ENCODE data around the gene USH2A.

USH2A gene

GRCh38 chr1:215878843-215879242 is 544.4 kb downstream of the USH2A start:
- no peak overlapping the region for H3K4me3 ChIP-seq (ENCODE audit: control insufficient read depth, low read depth, low read length)
- no peak for TF ChIP-seq CTCF (IDR thresholded peaks at IDR 0.05; ENCODE audit: control insufficient read depth, insufficient read depth, low read depth, low read length, missing control alignments)
- DNase-seq (ENCODE audit: low read depth): no peak

GRCh38 chr1:215878128-215878527 is 545.1 kb downstream of the USH2A start:
- no peak overlapping the region for H3K4me3 ChIP-seq (ENCODE audit: control insufficient read depth, low read depth, low read length)
- no peak for TF ChIP-seq CTCF (IDR thresholded peaks at IDR 0.05; ENCODE audit: control insufficient read depth, insufficient read depth, low read depth, low read length, missing control alignments)
- DNase-seq (ENCODE audit: low read depth): no peak

GRCh38 chr1:215877452-215877951 is 545.7 kb downstream of the USH2A start:
- DNase-seq (ENCODE audit: low read depth): no peak
- H3K4me3 ChIP-seq (ENCODE audit: control insufficient read depth, low read depth, low read length): no peak overlapping the region
- TF ChIP-seq CTCF (IDR thresholded peaks at IDR 0.05; ENCODE audit: control insufficient read depth, insufficient read depth, low read depth, low read length, missing control alignments): no peak

GRCh38 chr1:215875712-215876111 is 547.5 kb downstream of the USH2A start:
- DNase-seq (ENCODE audit: low read depth): no peak
- H3K4me3 ChIP-seq (ENCODE audit: control insufficient read depth, low read depth, low read length): no peak overlapping the region
- TF ChIP-seq CTCF (IDR thresholded peaks at IDR 0.05; ENCODE audit: control insufficient read depth, insufficient read depth, low read depth, low read length, missing control alignments): no peak

GRCh38 chr1:215875236-215875635 is 548.0 kb downstream of the USH2A start:
- H3K4me3 ChIP-seq (ENCODE audit: control insufficient read depth, low read depth, low read length): no peak overlapping the region
- DNase-seq (ENCODE audit: low read depth): no peak
- TF ChIP-seq CTCF (IDR thresholded peaks at IDR 0.05; ENCODE audit: control insufficient read depth, insufficient read depth, low read depth, low read length, missing control alignments): no peak

- TF ChIP-seq CTCF (IDR thresholded peaks at IDR 0.05; ENCODE audit: control insufficient read depth, insufficient read depth, low read depth, low read length, missing control alignments): no peak
- no peak for DNase-seq (ENCODE audit: low read depth)
These were observed 550.6 kb downstream of the USH2A start for GRCh38 chr1:215872658-215873057.

GRCh38 chr1:215868500-215868899 is 554.7 kb downstream of the USH2A start:
- no peak for DNase-seq (ENCODE audit: low read depth)
- H3K4me3 ChIP-seq (ENCODE audit: control insufficient read depth, low read depth, low read length): no peak overlapping the region
- TF ChIP-seq CTCF (IDR thresholded peaks at IDR 0.05; ENCODE audit: control insufficient read depth, insufficient read depth, low read depth, low read length, missing control alignments): no peak

More at GRCh38 chr1:215872658-215873057, 550.6 kb downstream of the USH2A start:
- H3K4me3 ChIP-seq (ENCODE audit: control insufficient read depth, low read depth, low read length): no peak overlapping the region

All from AG09309 (cell line).